ENCODE measurements around the gene EPB41L1.

EPB41L1 gene

GRCh38 chr20:36225666-36226065 is 71.1 kb downstream of the EPB41L1 start:
- no peak for DNase-seq (ENCODE audit: low read depth in 2 of 2)

DNA sequence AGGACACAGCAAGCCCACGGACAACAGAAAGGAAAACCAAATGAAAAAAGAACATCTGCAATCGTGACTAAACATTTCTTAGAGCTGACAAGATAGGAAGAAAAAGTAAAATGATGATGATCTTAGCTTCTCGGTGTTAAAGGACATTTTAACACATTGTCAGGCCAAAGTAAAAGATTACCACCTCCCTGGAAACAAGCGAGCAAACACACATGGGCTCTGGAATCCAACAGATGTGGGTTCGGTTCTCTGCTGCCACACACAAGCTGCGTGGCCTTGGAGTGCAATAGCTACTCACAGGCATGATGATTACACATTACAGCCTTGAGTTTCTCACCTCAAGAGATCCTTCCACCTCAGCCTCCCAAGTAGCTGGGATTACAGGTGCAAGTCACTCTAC is 74.2 kb downstream of the EPB41L1 start:
- DNase-seq (ENCODE audit: low read depth in 2 of 2): no peak

- DNase-seq (ENCODE audit: low read depth in 2 of 2): no peak
Observed at GRCh38 chr20:36230019-36230418, 75.5 kb downstream of the EPB41L1 start.

GRCh38 chr20:36231331-36231730 is 76.8 kb downstream of the EPB41L1 start:
- no peak for DNase-seq (ENCODE audit: low read depth in 2 of 2)

- DNase-seq (ENCODE audit: low read depth in 2 of 2): no peak
Observed at GRCh38 chr20:36234771-36235320, 80.3 kb downstream of the EPB41L1 start.

DNA sequence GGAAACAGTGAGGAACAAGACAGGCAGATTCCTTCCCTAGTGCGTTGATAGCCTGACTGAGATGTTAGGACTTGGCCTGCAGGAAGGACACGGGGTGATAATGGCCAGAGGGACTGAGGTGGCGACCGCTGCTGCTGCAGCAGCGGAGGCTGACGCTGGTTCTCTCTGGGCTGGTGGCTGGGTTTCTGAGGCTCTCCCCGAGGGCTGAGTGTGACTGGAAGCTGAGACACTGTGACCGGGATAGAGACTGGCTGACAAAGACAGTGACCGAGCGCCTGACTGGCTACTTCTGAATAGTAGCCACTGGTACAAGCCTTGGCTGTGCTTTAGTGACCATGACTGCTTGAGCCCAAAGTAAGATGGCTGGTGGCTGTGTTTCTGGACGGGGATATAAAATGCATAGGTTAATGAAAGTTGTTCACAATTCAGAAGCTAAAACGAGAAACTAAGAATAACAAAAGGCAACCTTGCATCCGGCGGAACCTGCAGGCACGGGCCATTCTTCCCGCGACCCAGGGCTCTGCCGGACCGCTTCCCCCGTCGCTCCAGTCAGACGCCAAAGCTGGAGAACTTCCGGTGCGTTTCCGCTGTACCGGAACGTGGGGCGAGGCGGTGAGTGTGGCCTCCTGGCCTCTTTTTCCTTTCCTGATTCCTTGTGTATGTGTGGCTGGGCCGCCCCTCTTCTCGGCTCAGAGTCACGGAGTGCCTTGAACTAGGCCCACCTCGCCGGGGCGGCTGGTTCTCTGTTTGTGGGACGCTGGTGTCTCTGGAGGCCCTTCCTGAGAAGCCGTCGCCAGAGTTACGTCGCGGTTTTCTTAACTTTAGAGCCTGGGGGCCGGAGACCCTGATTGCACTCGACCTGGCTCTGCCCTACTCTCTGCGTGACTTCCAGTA is 81.6 kb downstream of the EPB41L1 start, which contains the start of gene AAR2:
AAR2 (plus strand) TSS at position 587 of the 894 bp plus-strand sequence. CDS start 3,391 bp downstream, outside the sequence.
- peak; percentile 46 to 53 for DNase-seq (ENCODE audit: low read depth in 2 of 2)

DNA sequence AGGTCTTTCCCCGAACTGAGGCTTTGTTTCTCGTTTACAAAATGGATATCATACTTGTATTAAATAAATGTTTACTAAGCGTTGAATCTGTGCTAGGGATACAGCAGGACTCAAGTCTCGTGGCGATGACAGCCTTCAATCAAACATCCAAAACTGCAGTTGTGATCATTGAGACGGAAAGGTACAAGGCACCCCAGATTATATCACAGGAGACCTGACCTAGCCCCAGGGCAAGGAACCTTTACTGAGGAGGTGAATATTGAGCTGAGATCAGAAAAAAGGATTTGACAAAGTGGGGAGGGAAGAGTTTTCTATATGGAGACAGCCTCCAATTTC is 82.2 kb downstream of the EPB41L1 start:
- DNase-seq (ENCODE audit: low read depth in 2 of 2): no peak

GRCh38 chr20:36237477-36237876 is 82.9 kb downstream of the EPB41L1 start:
- no peak for DNase-seq (ENCODE audit: low read depth in 2 of 2)

- no peak for DNase-seq (ENCODE audit: low read depth in 2 of 2)
Observed at GRCh38 chr20:36238153-36238552, 83.6 kb downstream of the EPB41L1 start.

DNA sequence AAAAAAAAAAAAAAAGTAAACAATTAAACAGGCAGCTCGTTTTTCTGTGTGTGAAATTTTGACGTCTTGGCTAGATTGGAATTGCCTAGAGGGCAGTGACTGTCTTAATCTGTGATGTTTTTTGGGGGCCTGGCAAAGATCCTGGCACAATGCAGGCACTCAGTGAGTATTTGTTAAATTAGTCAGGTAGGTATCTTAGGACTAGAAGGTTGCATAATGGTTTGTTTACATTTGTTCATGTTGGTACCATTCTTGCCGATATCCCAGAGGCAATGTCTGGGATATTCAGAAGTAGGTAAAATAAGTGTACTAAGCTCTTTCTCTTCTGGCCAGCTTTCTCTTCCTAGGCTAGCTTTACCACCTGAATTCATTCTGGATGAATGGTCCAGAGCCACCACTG is 84.2 kb downstream of the EPB41L1 start:
- no peak for DNase-seq (ENCODE audit: low read depth in 2 of 2)

GRCh38 chr20:36240076-36240475 is 85.5 kb downstream of the EPB41L1 start:
- DNase-seq (ENCODE audit: low read depth in 2 of 2): no peak

DNA sequence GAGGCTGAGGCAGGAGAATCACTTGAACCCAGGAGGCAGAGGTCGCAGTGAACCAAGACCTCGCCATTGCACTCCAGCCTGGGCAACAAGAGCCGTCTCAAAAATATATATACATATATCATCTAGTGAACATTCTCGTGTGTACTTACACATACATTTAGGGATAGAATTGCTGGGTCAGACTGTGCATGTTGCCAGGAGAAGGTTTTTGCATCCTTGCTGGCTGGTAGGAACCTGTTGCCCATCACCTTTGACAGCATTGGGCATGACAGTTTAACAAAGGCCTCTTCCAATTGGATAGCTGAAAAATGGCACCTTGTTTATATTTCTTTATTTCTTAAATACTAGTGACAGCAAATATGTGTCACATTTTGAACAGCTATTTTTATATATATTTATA is 87.1 kb downstream of the EPB41L1 start:
- no peak for DNase-seq (ENCODE audit: low read depth in 2 of 2)

GRCh38 chr20:36243726-36244125 is 89.2 kb downstream of the EPB41L1 start:
- no peak for DNase-seq (ENCODE audit: low read depth in 2 of 2)

DNA sequence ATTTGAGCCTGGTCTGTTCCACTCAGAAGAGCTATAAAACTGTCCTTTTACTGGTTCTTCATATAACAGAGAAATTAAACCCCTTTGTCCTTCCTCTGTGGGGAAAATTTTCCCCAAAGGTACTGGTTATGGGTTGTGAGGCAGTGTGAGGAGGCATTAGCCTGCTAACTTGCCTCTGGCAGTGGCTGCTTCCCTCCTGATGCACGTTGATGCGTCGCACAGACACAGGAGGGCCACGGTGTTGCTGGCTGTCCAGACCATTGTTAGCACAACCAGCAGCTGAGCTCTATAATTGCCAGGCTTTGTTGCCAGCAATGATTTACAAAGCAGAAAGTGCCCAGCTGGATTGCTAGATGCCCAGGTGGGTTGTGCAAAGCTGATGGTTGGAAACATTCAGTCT is 91.9 kb downstream of the EPB41L1 start:
- DNase-seq (ENCODE audit: low read depth in 2 of 2): no peak

DNA sequence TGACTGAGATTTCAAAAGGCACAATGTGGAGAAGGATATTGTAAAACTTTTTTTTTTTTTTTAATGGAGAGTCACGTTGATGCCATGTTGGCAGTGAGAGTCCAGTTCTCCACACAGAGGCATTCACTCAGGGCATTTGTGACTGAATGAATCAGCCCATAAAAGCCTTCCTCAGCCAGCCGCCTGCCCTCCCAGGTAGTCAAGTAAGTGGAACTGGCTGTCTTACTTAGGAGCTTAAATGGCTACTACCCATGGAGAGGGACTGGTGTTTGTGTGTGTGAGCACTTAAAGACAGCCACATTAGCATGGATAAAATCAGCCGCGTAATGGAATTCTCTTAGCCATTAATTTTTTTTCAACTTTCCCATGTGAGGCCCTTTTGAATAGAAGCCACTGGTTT is 94.3 kb downstream of the EPB41L1 start:
- DNase-seq (ENCODE audit: low read depth in 2 of 2): no peak

GRCh38 chr20:36249450-36249849 is 94.9 kb downstream of the EPB41L1 start:
- no peak for DNase-seq (ENCODE audit: low read depth in 2 of 2)

DNA sequence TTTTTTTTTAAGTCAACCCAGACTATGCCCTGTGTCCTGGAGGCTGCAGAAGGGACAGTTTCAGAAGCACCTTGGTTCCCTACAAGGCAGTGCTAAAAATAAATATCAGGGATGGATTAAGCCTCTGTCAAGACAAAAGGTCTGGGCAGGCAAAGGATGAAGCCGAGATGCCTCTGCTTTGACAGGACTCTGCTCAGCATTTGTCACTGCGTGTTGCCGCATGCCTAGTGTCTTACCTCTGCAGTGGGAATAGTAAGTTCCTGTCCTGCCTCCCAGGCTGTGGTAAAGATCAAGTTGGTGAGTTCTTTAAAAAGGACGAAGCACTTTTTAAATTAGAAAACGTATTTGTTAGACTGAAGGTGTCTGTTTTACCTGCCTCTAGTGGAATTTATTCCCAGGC is 96.9 kb downstream of the EPB41L1 start:
- DNase-seq (ENCODE audit: low read depth in 2 of 2): no peak

- no peak for DNase-seq (ENCODE audit: low read depth in 2 of 2)
Observed at GRCh38 chr20:36252511-36252910, 98.0 kb downstream of the EPB41L1 start.

- no peak for DNase-seq (ENCODE audit: low read depth in 2 of 2)
Observed at GRCh38 chr20:36253036-36253435, 98.5 kb downstream of the EPB41L1 start.

GRCh38 chr20:36254076-36254475 is 99.5 kb downstream of the EPB41L1 start:
- DNase-seq (ENCODE audit: low read depth in 2 of 2): no peak

- no peak for DNase-seq (ENCODE audit: low read depth in 2 of 2)
Observed at GRCh38 chr20:36255445-36255844, 100.9 kb downstream of the EPB41L1 start.

DNA sequence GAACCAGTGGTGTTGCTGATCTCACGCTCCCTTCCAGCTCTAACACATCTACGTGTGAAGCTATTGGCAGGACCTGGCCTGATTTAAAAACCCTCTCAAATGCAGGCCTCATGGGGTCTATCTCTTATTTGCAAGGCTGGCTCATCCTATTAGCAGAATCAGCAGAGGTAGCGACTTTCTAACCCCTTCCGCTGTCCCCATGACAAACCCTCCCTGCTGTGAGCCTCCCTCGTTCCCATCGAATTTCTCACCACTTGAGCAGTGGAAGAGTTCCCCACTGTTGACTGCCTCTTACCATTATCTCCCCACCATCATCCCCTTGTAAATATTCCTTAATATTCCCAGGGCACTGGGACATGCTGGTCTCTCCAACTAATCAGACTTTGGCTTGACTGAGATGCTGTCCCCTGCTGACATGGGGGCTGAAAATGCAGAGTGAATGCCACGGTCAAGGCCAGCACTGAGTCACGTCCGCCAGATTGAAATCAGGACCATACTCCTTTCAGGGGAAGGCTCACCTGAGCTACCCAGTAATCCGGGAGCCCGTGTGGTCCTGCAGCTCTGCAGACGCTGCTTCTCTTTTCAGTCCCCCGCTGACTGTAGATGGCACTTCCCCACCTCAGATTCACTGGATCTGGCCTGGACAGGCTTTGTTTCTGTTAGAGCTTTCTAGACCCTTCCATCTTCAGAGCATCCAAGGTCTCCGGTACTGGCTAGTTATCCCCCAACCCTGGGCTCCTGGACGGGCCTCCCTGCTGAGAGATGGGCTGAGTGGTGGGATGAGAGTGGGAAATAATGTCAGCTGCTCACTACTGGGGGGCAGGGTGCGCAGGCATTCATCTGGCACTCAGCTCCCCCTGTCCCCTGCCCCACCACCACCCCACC is 104.9 kb downstream of the EPB41L1 start:
- no peak for DNase-seq (ENCODE audit: low read depth in 2 of 2)

All from fibroblast of skin of left quadriceps (primary cell).